ENCODE results near the gene LAX1.

LAX1 gene

GRCh38 chr1:203763505-203763904, 1.5 kb upstream of the LAX1 start:
- Mint-ChIP-seq H3K27ac (no peak overlapping the region), H3K4me3 (no peak overlapping the region), H3K4me1 (peaks cover 16% of the 10 kb centered on the region), H3K9me3 (no peaks in the 10 kb centered on the region), H3K36me3 (ENCODE audit: low read depth) (no peaks in the 10 kb centered on the region), H3K27me3 (ENCODE audit: low read depth, poor library complexity) (peaks cover 11% of the 10 kb centered on the region)
- no peak for TF ChIP-seq CTCF (IDR thresholded peaks at IDR 0.05)
- no peak for DNase-seq

- peaks cover 11% of the 10 kb centered on the region for H3K27me3 Mint-ChIP-seq (ENCODE audit: low read depth, poor library complexity)
- H3K4me3 Mint-ChIP-seq, result no peak overlapping the region
- peaks cover 23% of the 10 kb centered on the region for H3K4me1 Mint-ChIP-seq
- no peaks in the 10 kb centered on the region for H3K36me3 Mint-ChIP-seq (ENCODE audit: low read depth)
- H3K27ac Mint-ChIP-seq, result no peak overlapping the region
- TF ChIP-seq CTCF (IDR thresholded peaks at IDR 0.05), result no peak
- DNase-seq, result no peak
- no peaks in the 10 kb centered on the region for H3K9me3 Mint-ChIP-seq
Observed at GRCh38 chr1:203764105-203765028, 616 bp upstream of the LAX1 start.

- H3K27ac Mint-ChIP-seq, result no peak overlapping the region
- H3K27me3 Mint-ChIP-seq (ENCODE audit: low read depth, poor library complexity), result peaks cover 16% of the 10 kb centered on the region
- H3K9me3 Mint-ChIP-seq, result no peaks in the 10 kb centered on the region
- H3K4me3 Mint-ChIP-seq, result no peak overlapping the region
- peaks cover 41% of the 10 kb centered on the region for H3K4me1 Mint-ChIP-seq
- H3K36me3 Mint-ChIP-seq (ENCODE audit: low read depth), result no peaks in the 10 kb centered on the region
- no peak for TF ChIP-seq CTCF (IDR thresholded peaks at IDR 0.05)
- no peak for DNase-seq
Observed at GRCh38 chr1:203768256-203768655, 3.3 kb downstream of the LAX1 start.

GRCh38 chr1:203769505-203770343, 4.7 kb downstream of the LAX1 start:
- Mint-ChIP-seq H3K4me3 (no peak overlapping the region), H3K36me3 (ENCODE audit: low read depth) (no peaks in the 10 kb centered on the region), H3K27ac (peak overlapping the region; percentile 85), H3K9me3 (no peaks in the 10 kb centered on the region), H3K4me1 (peaks cover 50% of the 10 kb centered on the region), H3K27me3 (ENCODE audit: low read depth, poor library complexity) (peaks cover 16% of the 10 kb centered on the region)
- no peak for TF ChIP-seq CTCF (IDR thresholded peaks at IDR 0.05)
- DNase-seq, result peak; percentile 7

GRCh38 chr1:203771901-203772301, 6.9 kb downstream of the LAX1 start:
- Mint-ChIP-seq H3K4me1 (peaks cover 44% of the 10 kb centered on the region), H3K36me3 (ENCODE audit: low read depth) (no peaks in the 10 kb centered on the region), H3K27me3 (ENCODE audit: low read depth, poor library complexity) (peaks cover 8% of the 10 kb centered on the region), H3K9me3 (no peaks in the 10 kb centered on the region), H3K4me3 (no peak overlapping the region), H3K27ac (no peak overlapping the region)
- no peak for TF ChIP-seq CTCF (IDR thresholded peaks at IDR 0.05)
- DNase-seq, result no peak
